GM23338 (cell line): ENCODE measurements around the gene MYO1F. TPM values are rescaled to one million over a fixed set of nuclear protein-coding genes. Genes with fewer than 3 reads are reported as not detected.

Experiments
- ATAC-seq: fragments of 200-7000 bp; cut with Tn5 transposase; 3 replicates; pipeline ENCODE4 v1.9.1; 2020
- DNase-seq: peaks from one replicate; pipeline ENCODE4 v3.0.0-alpha.2; 2015; ENCODE audit warnings: low spot score
- H2AFZ ChIP-seq: fragments of 200-600 bp; sonication (generic); 2 replicates; pipeline ENCODE4 v1.8.0; 2016; ENCODE audit warnings: antibody characterized with exemption, mild to moderate bottlenecking, moderate library complexity
- H3F3A ChIP-seq: fragments of 200-600 bp; sonication (generic); replicated peaks from 2 replicates; pipeline ENCODE4 v1.8.0; 2017; ENCODE audit warnings: antibody characterized with exemption, mixed run types, low read depth
- H3K27ac ChIP-seq: fragments of 200-600 bp; sonication (generic); 2 replicates; pipeline ENCODE4 v1.6.1; 2016; ENCODE audit warnings: low read depth
- H3K27me3 ChIP-seq: fragments of 200-600 bp; sonication (generic); 2 replicates; pipeline ENCODE4 v1.8.0; 2016; ENCODE audit warnings: mild to moderate bottlenecking, mixed run types, moderate library complexity; ENCODE audit not compliant: insufficient read depth
- H3K36me3 ChIP-seq: fragments of 200-600 bp; sonication (generic); 2 replicates; pipeline ENCODE4 v1.8.0; 2016; ENCODE audit warnings: mild to moderate bottlenecking; ENCODE audit not compliant: insufficient read depth
- H3K4me1 ChIP-seq: fragments of 200-600 bp; sonication (generic); 2 replicates; pipeline ENCODE4 v1.8.0; 2016; ENCODE audit warnings: mild to moderate bottlenecking, moderate library complexity; ENCODE audit not compliant: insufficient read depth
- H3K4me2 ChIP-seq: fragments of 200-600 bp; sonication (generic); 2 replicates; pipeline ENCODE4 v1.7.1; 2017; ENCODE audit warnings: mixed run types
- H3K4me3 ChIP-seq: fragments of 200-600 bp; sonication (generic); 2 replicates; pipeline ENCODE4 v1.6.1; 2016; ENCODE audit warnings: mixed run types
- H3K79me2 ChIP-seq: fragments of 200-600 bp; sonication (generic); replicated peaks from 2 replicates; pipeline ENCODE4 v1.8.0; 2017; ENCODE audit warnings: mild to moderate bottlenecking; ENCODE audit not compliant: insufficient read depth
- H3K9me2 ChIP-seq: fragments of 200-600 bp; sonication (generic); 2 replicates; pipeline ENCODE4 v1.8.0; 2017; ENCODE audit not compliant: insufficient read depth
- H4K20me1 ChIP-seq: fragments of 200-600 bp; sonication (generic); replicated peaks from 2 replicates; pipeline ENCODE4 v1.8.0; 2017; ENCODE audit warnings: mild to moderate bottlenecking; ENCODE audit not compliant: insufficient read depth
- H3K27ac Mint-ChIP-seq: 2 replicates; pipeline ENCODE4 v1.8.0; 2020; ENCODE audit warnings: inconsistent platforms, mild to moderate bottlenecking, moderate library complexity, mixed read lengths
- H3K27me3 Mint-ChIP-seq: 3 replicates; pipeline ENCODE4 v1.8.0; 2022; ENCODE audit warnings: low read depth, mild to moderate bottlenecking, moderate library complexity, mixed read lengths, inconsistent platforms; ENCODE audit not compliant: insufficient read depth, poor library complexity
- H3K36me3 Mint-ChIP-seq: 3 replicates; pipeline ENCODE4 v1.8.0; 2021; ENCODE audit warnings: low read depth, mild to moderate bottlenecking, inconsistent platforms, moderate library complexity, mixed read lengths
- H3K4me1 Mint-ChIP-seq: 3 replicates; pipeline ENCODE4 v1.8.0; 2020; ENCODE audit warnings: mild to moderate bottlenecking, inconsistent platforms, mixed read lengths
- H3K4me3 Mint-ChIP-seq: 3 replicates; pipeline ENCODE4 v1.8.0; 2021; ENCODE audit warnings: moderate library complexity, mild to moderate bottlenecking, inconsistent platforms, mixed read lengths
- H3K9me3 Mint-ChIP-seq: 3 replicates; pipeline ENCODE4 v1.8.0; 2020; ENCODE audit warnings: moderate library complexity, mild to moderate bottlenecking, inconsistent platforms, mixed read lengths
- EZH2phosphoT487 ChIP-seq: fragments of 200-600 bp; sonication (generic); IDR thresholded peaks from one replicate; pipeline ENCODE4 v1.8.1; 2018; ENCODE audit warnings: antibody characterized with exemption; ENCODE audit not compliant: unreplicated experiment
- NANOG ChIP-seq: IDR thresholded peaks from 2 replicates; pipeline ENCODE4 v1.6.1; 2016; ENCODE audit warnings: antibody characterized with exemption, borderline replicate concordance
- ZNF114 ChIP-seq: fragments of 250-450 bp; sonication (Bioruptor Pico); IDR thresholded peaks from 2 replicates; pipeline ENCODE4 v1.5.0; 2020; ENCODE audit warnings: mild to moderate bottlenecking, moderate library complexity
- polyA plus RNA-seq: library from polyadenylated mRNA; unstranded; fragments of >200 nt; fragmentation: Nextera tagmentation; extraction: Ambion mirVana; gene quantifications from 2 replicates; pipeline ENCODE4 v1.2.1, GENCODE V29; 2016
- total RNA-seq: library from RNA; depleted of rRNA; stranded (reverse); fragments of >200 nt; shearing (Covaris generic); gene quantifications from 2 replicates; pipeline ENCODE4 v1.2.3, GENCODE V29; 2014
- TF ChIP-seq, protein P1 (sequence below): fragments of 250-450 bp; sonication (Bioruptor Pico); IDR thresholded peaks from 2 replicates; pipeline ENCODE4 v1.5.0; 2020; ENCODE audit warnings: mild to moderate bottlenecking, moderate library complexity
- TF ChIP-seq, protein P2 (sequence below): IDR thresholded peaks from 2 replicates; pipeline ENCODE4 v1.6.1; 2016; ENCODE audit warnings: antibody characterized with exemption

Gene MYO1F
- total and polyA plus RNA-seq, 2 experiments from 2014 or later: 3.9 to 5.7 TPM

DNA sequence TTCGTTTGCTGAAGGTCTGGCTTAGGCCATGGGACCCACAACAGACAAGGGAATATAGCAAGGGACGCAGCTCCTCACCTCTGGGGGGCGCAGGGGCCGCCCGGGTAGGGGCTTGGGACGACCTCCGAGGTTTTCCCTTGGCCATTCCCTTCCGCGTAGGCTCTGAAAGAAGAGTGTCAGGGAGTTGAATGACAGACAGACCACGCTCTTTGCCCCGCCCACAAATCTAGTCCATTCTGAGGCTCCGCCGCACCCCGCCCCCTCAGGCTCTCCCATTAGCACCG is 51.9 kb downstream of the MYO1F start (continued):
- TF ChIP-seq, protein P1, sequence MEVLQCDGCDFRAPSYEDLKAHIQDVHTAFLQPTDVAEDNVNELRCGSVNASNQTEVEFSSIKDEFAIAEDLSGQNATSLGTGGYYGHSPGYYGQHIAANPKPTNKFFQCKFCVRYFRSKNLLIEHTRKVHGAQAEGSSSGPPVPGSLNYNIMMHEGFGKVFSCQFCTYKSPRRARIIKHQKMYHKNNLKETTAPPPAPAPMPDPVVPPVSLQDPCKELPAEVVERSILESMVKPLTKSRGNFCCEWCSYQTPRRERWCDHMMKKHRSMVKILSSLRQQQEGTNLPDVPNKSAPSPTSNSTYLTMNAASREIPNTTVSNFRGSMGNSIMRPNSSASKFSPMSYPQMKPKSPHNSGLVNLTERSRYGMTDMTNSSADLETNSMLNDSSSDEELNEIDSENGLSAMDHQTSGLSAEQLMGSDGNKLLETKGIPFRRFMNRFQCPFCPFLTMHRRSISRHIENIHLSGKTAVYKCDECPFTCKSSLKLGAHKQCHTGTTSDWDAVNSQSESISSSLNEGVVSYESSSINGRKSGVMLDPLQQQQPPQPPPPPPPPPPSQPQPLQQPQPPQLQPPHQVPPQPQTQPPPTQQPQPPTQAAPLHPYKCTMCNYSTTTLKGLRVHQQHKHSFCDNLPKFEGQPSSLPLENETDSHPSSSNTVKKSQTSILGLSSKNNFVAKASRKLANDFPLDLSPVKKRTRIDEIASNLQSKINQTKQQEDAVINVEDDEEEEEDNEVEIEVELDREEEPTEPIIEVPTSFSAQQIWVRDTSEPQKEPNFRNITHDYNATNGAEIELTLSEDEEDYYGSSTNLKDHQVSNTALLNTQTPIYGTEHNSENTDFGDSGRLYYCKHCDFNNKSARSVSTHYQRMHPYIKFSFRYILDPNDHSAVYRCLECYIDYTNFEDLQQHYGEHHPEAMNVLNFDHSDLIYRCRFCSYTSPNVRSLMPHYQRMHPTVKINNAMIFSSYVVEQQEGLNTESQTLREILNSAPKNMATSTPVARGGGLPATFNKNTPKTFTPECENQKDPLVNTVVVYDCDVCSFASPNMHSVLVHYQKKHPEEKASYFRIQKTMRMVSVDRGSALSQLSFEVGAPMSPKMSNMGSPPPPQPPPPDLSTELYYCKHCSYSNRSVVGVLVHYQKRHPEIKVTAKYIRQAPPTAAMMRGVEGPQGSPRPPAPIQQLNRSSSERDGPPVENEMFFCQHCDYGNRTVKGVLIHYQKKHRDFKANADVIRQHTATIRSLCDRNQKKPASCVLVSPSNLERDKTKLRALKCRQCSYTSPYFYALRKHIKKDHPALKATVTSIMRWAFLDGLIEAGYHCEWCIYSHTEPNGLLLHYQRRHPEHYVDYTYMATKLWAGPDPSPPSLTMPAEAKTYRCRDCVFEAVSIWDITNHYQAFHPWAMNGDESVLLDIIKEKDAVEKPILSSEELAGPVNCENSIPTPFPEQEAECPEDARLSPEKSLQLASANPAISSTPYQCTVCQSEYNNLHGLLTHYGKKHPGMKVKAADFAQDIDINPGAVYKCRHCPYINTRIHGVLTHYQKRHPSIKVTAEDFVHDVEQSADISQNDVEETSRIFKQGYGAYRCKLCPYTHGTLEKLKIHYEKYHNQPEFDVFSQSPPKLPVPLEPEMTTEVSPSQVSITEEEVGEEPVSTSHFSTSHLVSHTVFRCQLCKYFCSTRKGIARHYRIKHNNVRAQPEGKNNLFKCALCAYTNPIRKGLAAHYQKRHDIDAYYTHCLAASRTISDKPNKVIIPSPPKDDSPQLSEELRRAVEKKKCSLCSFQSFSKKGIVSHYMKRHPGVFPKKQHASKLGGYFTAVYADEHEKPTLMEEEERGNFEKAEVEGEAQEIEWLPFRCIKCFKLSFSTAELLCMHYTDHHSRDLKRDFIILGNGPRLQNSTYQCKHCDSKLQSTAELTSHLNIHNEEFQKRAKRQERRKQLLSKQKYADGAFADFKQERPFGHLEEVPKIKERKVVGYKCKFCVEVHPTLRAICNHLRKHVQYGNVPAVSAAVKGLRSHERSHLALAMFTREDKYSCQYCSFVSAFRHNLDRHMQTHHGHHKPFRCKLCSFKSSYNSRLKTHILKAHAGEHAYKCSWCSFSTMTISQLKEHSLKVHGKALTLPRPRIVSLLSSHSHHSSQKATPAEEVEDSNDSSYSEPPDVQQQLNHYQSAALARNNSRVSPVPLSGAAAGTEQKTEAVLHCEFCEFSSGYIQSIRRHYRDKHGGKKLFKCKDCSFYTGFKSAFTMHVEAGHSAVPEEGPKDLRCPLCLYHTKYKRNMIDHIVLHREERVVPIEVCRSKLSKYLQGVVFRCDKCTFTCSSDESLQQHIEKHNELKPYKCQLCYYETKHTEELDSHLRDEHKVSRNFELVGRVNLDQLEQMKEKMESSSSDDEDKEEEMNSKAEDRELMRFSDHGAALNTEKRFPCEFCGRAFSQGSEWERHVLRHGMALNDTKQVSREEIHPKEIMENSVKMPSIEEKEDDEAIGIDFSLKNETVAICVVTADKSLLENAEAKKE (CRISPR knock-in tag): no peak
- TF ChIP-seq NANOG (no peak), EZH2phosphoT487 (no peak), ZNF114 (CRISPR knock-in tag) (no peak)

DNA sequence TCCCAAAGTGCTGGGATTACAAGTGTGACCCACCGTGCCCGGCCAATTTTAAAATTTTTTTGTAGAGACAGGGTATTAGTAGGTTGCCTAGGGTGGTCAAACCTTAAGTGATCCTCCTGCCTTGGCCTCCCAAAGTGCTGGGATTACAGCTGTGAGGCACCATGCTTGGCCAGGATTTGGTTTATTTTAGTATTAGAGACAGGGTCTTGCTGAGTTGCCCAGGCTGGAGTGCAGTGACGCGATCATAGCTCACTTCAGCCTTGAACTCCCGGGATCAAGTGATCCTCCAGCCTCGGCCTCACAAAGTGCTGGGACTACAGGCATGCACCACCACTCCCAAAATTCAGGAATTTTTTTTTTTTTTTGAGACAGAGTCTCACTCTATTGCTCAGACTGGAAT is 57.9 kb downstream of the MYO1F start:
- Mint-ChIP-seq H3K27ac (no peak overlapping the region), H3K9me3 (no peaks in the 10 kb centered on the region; the same call in 2 of the 3 replicates), H3K4me1 (peaks cover 4% of the 10 kb centered on the region; the same call in 2 of the 3 replicates), H3K4me3 (no peak overlapping the region), H3K36me3 (no peaks in the 10 kb centered on the region), H3K27me3 (peaks cover 14% of the 10 kb centered on the region)
- no peaks in the 10 kb centered on the region for H3K27me3 ChIP-seq
- H3F3A ChIP-seq: peaks cover 12% of the 10 kb centered on the region
- no peak overlapping the region for H3K4me3 ChIP-seq
- H4K20me1 ChIP-seq: no peaks in the 10 kb centered on the region
- no peak overlapping the region for H3K4me2 ChIP-seq
- no peaks in the 10 kb centered on the region for H3K79me2 ChIP-seq
- no peak overlapping the region for H2AFZ ChIP-seq
- DNase-seq (no peak), ATAC-seq (no peak)
- H3K36me3 ChIP-seq: no peaks in the 10 kb centered on the region
- H3K4me1 ChIP-seq: no peaks in the 10 kb centered on the region; the same call in 1 of the 2 replicates
- H3K9me2 ChIP-seq: no peaks in the 10 kb centered on the region
- H3K27ac ChIP-seq: no peak overlapping the region
- no peak for TF ChIP-seq ZNF114 (CRISPR knock-in tag)
- TF ChIP-seq, protein P1 (CRISPR knock-in tag): no peak
- TF ChIP-seq, protein P2, sequence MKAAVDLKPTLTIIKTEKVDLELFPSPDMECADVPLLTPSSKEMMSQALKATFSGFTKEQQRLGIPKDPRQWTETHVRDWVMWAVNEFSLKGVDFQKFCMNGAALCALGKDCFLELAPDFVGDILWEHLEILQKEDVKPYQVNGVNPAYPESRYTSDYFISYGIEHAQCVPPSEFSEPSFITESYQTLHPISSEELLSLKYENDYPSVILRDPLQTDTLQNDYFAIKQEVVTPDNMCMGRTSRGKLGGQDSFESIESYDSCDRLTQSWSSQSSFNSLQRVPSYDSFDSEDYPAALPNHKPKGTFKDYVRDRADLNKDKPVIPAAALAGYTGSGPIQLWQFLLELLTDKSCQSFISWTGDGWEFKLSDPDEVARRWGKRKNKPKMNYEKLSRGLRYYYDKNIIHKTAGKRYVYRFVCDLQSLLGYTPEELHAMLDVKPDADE: no peak
